Hypothalamus (tissue), 51 donors: ENCODE data around the gene CNGA2.

ENCODE experiments used
- DNase-seq, 51 donors: peaks; one replicate each; lab custom pipeline; 2025; lab: John Stamatoyannopoulos, UW

Gene CNGA2

GRCh38 chrX:151793886-151794285 is 59.3 kb downstream of the CNGA2 start:
- no peak for DNase-seq
